Caco-2 (cell line): ENCODE data around the gene HLA-DMB. TPM values are rescaled to one million over a fixed set of nuclear protein-coding genes. Genes with fewer than 3 reads are reported as not detected.

Experiments used
- BruUV-seq: library from RNA; stranded (reverse); fragments of 400-500 nt; replicated peaks from 2 replicates; lab custom pipeline; 2021; lab: Mats Ljungman, UMichigan
- CTCF ChIA-PET: fragments of 300-600 bp; sonication (Branson Sonifier 250); formaldehyde crosslinking; loops from one replicate; lab custom pipeline; 2022; ENCODE audit warnings: antibody characterized with exemption; lab: Charles Lee
- POLR2A ChIA-PET: fragments of 300-600 bp; sonication (Branson Sonifier 250); formaldehyde crosslinking; loops from one replicate; lab custom pipeline; 2022; ENCODE audit warnings: antibody characterized with exemption; lab: Charles Lee
- DNase-seq, 2 experiments: peaks; one replicate each; pipeline versions ENCODE4 v3.0.0 to v3.0.0-alpha.2; 2020 to 2022
- H3K27me3 ChIP-seq: replicated peaks from 2 replicates; pipeline ENCODE4 v1.6.0; 2011; ENCODE audit warnings: low read length; ENCODE audit not compliant: control insufficient read depth, insufficient read depth
- H3K36me3 ChIP-seq: 2 replicates; pipeline ENCODE4 v1.5.1; 2011; ENCODE audit warnings: low read length; ENCODE audit not compliant: control insufficient read depth, insufficient read depth
- H3K4me1 ChIP-seq: fragments of 250-450 bp; sonication (Bioruptor Pico); 2 replicates; pipeline ENCODE4 v1.5.1; 2020; ENCODE audit warnings: mild to moderate bottlenecking
- H3K4me3 ChIP-seq: 2 replicates; pipeline ENCODE4 v1.5.1; 2011; ENCODE audit warnings: low read depth, mild to moderate bottlenecking, control low read depth, low read length
- H3K9me3 ChIP-seq: fragments of 250-450 bp; sonication (Bioruptor Pico); 2 replicates; pipeline ENCODE4 v1.5.1; 2020; ENCODE audit warnings: mild to moderate bottlenecking, moderate library complexity
- H3K27ac Mint-ChIP-seq: one replicate; pipeline ENCODE4 v1.8.0; 2022; ENCODE audit warnings: mixed read lengths; ENCODE audit not compliant: unreplicated experiment
- H3K27me3 Mint-ChIP-seq: one replicate; pipeline ENCODE4 v1.8.0; 2022; ENCODE audit warnings: mixed read lengths; ENCODE audit not compliant: insufficient read depth, unreplicated experiment
- H3K36me3 Mint-ChIP-seq: one replicate; pipeline ENCODE4 v1.8.0; 2022; ENCODE audit warnings: mild to moderate bottlenecking, mixed read lengths; ENCODE audit not compliant: insufficient read depth, unreplicated experiment
- H3K4me1 Mint-ChIP-seq: one replicate; pipeline ENCODE4 v1.8.0; 2022; ENCODE audit warnings: low read depth, mixed read lengths; ENCODE audit not compliant: unreplicated experiment
- H3K4me3 Mint-ChIP-seq: one replicate; pipeline ENCODE4 v1.8.0; 2022; ENCODE audit warnings: mild to moderate bottlenecking, moderate library complexity, mixed read lengths; ENCODE audit not compliant: unreplicated experiment
- H3K9me3 Mint-ChIP-seq: one replicate; pipeline ENCODE4 v1.8.0; 2022; ENCODE audit warnings: mixed read lengths; ENCODE audit not compliant: unreplicated experiment
- intact Hi-C: fragments of 100-400 bp; cut with micrococcal nuclease; formaldehyde crosslinking; loops from one replicate; pipeline ENCODE4 v1.10.0; 2022; ENCODE audit not compliant: unreplicated experiment
- total RNA-seq: library from RNA; stranded (reverse); gene quantifications from 2 replicates; pipeline ENCODE4 v1.2.3, GENCODE V29; 2022
- TF ChIP-seq, protein P1 (sequence below), 2 experiments: fragments of 200-600 bp in 1 of 2; IDR thresholded peaks; 1 replicate in 1 of 2; 2 replicates in 1 of 2; pipeline versions ENCODE4 v1.5.1 to v1.8.0; 2011 to 2022; ENCODE audit warnings: antibody characterized with exemption in 1 of 2, control low read depth in 1 of 2, inconsistent platforms in 1 of 2, low read depth in 1 of 2, low read length in 1 of 2, mild to moderate bottlenecking in 1 of 2, moderate library complexity in 1 of 2; ENCODE audit not compliant: insufficient read depth in 1 of 2, severe bottlenecking in 1 of 2, unreplicated experiment in 1 of 2

HLA-DMB gene
- total RNA-seq, 1 experiment from 2014 or later = not detected

DNA sequence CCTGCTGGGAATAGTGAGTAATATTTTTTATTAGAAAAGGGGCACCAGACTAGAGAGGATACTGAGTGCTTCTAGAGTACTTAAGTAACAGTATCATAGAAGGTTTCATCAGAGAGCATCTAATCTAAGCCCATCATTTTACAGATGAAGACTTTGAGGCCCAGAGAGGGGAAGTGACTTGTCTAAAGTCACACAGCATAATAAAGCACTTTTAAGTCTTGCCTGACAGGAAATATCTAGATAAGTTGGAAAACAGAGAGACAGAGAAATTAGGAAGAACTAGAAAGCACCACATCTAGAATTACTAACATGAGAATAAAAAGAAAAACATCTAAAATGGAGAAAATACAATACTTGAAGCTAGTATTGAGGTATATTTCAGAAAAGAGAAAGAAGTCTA lies 6.1 kb upstream of the HLA-DMB start:
- H3K27me3 ChIP-seq = no peaks in the 10 kb centered on the region
- BruUV-seq = no TSS peak
- Mint-ChIP-seq H3K9me3 (no peaks in the 10 kb centered on the region), H3K27me3 (peaks cover 7% of the 10 kb centered on the region), H3K36me3 (no peaks in the 10 kb centered on the region), H3K4me1 (no peaks in the 10 kb centered on the region), H3K27ac (no peak overlapping the region), H3K4me3 (no peak overlapping the region)
- no peak overlapping the region for H3K4me3 ChIP-seq
- H3K36me3 ChIP-seq = no peaks in the 10 kb centered on the region
- CTCF ChIA-PET = interaction anchor here (1.1 to 1.8 kb wide), 2 partner anchors 38 to 109 kb away, joined by 3 to 5 read pairs; partner anchors contain the start of gene TAP2
- H3K4me1 ChIP-seq = no peaks in the 10 kb centered on the region
- POLR2A ChIA-PET = no interaction called here
- intact Hi-C loops = loop anchor here (1.0 to 5.0 kb wide), 3 partner anchors 14 to 110 kb away; partner anchors contain the start of gene TAP2
- DNase-seq = no peak
- TF ChIP-seq, protein P1, sequence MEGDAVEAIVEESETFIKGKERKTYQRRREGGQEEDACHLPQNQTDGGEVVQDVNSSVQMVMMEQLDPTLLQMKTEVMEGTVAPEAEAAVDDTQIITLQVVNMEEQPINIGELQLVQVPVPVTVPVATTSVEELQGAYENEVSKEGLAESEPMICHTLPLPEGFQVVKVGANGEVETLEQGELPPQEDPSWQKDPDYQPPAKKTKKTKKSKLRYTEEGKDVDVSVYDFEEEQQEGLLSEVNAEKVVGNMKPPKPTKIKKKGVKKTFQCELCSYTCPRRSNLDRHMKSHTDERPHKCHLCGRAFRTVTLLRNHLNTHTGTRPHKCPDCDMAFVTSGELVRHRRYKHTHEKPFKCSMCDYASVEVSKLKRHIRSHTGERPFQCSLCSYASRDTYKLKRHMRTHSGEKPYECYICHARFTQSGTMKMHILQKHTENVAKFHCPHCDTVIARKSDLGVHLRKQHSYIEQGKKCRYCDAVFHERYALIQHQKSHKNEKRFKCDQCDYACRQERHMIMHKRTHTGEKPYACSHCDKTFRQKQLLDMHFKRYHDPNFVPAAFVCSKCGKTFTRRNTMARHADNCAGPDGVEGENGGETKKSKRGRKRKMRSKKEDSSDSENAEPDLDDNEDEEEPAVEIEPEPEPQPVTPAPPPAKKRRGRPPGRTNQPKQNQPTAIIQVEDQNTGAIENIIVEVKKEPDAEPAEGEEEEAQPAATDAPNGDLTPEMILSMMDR (IDR thresholded peaks at IDR 0.05; ENCODE audit: insufficient read depth in 1 of 2, low read depth in 1 of 2, low read length in 1 of 2, severe bottlenecking in 1 of 2, unreplicated experiment in 1 of 2) = no peak
- peaks cover 9% of the 10 kb centered on the region for H3K9me3 ChIP-seq

DNA sequence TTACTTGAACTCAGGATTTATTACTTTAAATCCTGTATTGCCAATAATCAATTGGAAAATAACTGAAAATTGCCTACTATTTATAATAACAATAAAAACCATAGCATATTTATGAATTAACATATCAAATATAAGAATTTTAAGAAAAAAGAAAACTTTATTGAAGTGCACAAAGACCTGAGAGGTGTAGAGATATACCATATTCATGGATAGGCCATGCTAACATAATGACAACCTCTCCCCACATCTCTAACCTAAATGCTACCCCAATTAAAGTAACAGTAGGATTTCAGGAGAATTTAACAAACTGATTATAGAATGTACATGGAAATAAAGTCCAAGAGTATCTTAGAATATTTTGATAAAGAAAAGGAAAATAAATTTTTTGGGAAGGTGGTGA lies 5.1 kb upstream of the HLA-DMB start:
- DNase-seq = no peak
- Mint-ChIP-seq H3K27ac (no peak overlapping the region), H3K4me3 (no peak overlapping the region), H3K4me1 (no peaks in the 10 kb centered on the region), H3K27me3 (peaks cover 7% of the 10 kb centered on the region), H3K9me3 (no peaks in the 10 kb centered on the region), H3K36me3 (no peaks in the 10 kb centered on the region)
- Histone ChIP-seq H3K27me3 (no peaks in the 10 kb centered on the region), H3K36me3 (no peaks in the 10 kb centered on the region), H3K9me3 (peaks cover 9% of the 10 kb centered on the region), H3K4me1 (no peaks in the 10 kb centered on the region), H3K4me3 (no peak overlapping the region)
- intact Hi-C loops = loop anchor here (5.0 kb wide), 1 partner anchor 109 kb away; the partner anchor contains the start of gene TAP2
- BruUV-seq = no TSS peak
- TF ChIP-seq, protein P1 (IDR thresholded peaks at IDR 0.05; ENCODE audit: insufficient read depth in 1 of 2, low read depth in 1 of 2, low read length in 1 of 2, severe bottlenecking in 1 of 2, unreplicated experiment in 1 of 2) = no peak
- CTCF ChIA-PET = no interaction called here
- POLR2A ChIA-PET = no interaction called here

DNA sequence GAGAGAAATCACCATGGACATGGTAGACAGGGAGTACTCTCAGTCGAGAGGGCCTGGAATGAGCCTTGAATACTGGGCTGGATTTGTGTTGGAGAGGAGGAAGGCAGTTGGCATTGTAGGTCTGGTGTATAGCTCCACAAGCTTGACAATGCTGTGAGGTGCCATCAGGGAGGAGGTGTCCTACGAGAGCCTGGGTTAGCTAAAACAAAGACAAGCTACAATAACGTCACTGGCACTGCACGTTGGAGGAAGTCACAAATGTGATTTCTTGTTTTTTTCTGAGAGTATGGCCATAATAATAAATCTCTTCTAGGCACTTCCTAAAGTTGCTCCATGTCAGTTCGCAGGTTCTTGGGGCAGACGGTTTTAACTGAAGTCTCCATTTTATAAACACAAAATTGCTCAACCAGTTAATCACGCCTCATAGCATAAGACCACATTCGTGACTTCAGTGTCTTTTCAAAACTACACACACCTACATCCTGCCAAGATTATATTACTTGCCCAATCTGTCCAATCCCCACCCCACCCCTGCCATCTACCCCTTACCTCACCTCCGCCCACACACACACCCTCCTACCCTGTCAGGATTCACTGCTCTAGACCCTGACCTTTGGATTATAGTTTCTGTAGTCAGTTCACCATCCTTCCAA lies 4.4 kb upstream of the HLA-DMB start:
- intact Hi-C loops = loop anchor here (5.0 kb wide), 1 partner anchor 108 kb away; the partner anchor contains the start of gene TAP2
- Mint-ChIP-seq H3K9me3 (no peaks in the 10 kb centered on the region), H3K4me1 (no peaks in the 10 kb centered on the region), H3K27ac (no peak overlapping the region), H3K36me3 (no peaks in the 10 kb centered on the region), H3K4me3 (no peak overlapping the region), H3K27me3 (peaks cover 7% of the 10 kb centered on the region)
- DNase-seq = no peak
- ChIA-PET CTCF (no interaction called here), POLR2A (no interaction called here)
- no peaks in the 10 kb centered on the region for H3K27me3 ChIP-seq
- TF ChIP-seq, protein P1 (IDR thresholded peaks at IDR 0.05; ENCODE audit: insufficient read depth in 1 of 2, low read depth in 1 of 2, low read length in 1 of 2, severe bottlenecking in 1 of 2, unreplicated experiment in 1 of 2) = no peak
- peaks cover 9% of the 10 kb centered on the region for H3K9me3 ChIP-seq
- no peaks in the 10 kb centered on the region for H3K4me1 ChIP-seq
- no peaks in the 10 kb centered on the region for H3K36me3 ChIP-seq
- H3K4me3 ChIP-seq = no peak overlapping the region
- no TSS peak for BruUV-seq
